Measurements from ENCODE around the gene EIF2S1.
"Not testable (repeated sequence)": the region's sequence is repeated elsewhere in the genome, so short reads cannot be mapped to it uniquely, and the experiment has no call there.

The EIF2S1 gene

GRCh38 chr14:67359775-67360469 is at the start of gene EIF2S1, which contains the start of gene ATP6V1D:
Gene EIF2S1, plus strand, starts transcription at chr14:67360328. Its CDS starts 4,440 bp downstream, at chr14:67364768.
Gene ATP6V1D, minus strand, starts transcription at chr14:67359804. Its CDS starts 106 bp downstream, at chr14:67359698.
- in situ Hi-C loops (cut with MboI; ENCODE audit: low sequenced_read_pairs), result no loop called here

DNA sequence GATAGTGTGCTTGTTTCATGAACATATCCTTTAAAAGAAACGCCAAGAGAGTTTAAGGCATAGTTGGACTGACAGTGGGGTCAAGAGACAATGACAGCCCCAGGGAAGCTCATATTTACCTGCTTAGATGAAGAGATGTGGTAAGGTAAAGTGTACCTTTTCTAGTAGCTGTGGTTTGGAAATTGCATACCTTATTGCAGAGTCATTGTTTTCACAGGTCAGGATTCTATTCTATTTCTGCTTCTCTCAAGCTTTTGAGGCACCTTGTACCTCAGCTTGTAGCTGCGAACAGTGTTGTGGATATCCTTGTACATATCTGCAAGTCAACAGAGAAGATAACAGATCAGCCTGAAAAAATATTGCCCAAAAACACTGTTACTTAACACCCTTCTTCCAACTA is 48.3 kb upstream of the EIF2S1 start:
- in situ Hi-C loops (cut with MboI; ENCODE audit: low sequenced_read_pairs), result no loop called here

- in situ Hi-C loops (cut with MboI; ENCODE audit: low sequenced_read_pairs), result no loop called here
These were observed 47.0 kb upstream of the EIF2S1 start for GRCh38 chr14:67313153-67313552.

- in situ Hi-C loops (cut with MboI; ENCODE audit: low sequenced_read_pairs), result no loop called here
These were observed 42.3 kb upstream of the EIF2S1 start for GRCh38 chr14:67317822-67318221.

DNA sequence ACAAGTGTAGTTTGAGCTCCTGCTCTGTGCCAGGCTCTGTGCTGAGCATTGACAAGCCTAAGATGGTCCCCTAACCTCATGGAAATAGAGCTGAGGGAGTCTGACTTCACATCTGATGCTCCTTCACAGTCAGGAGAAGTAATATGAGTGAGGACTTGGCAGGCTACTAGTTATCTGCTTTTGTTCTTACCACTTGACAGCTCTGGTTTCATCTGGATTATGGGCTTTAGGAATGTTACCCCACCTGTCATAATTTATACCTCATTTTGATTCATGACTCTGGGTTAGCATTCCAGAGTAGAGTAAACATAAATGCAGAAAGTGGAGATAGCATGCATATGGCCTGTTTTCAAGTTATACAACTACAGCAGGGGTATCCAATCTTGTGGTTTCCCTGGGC is 41.0 kb upstream of the EIF2S1 start:
- in situ Hi-C loops (cut with MboI; ENCODE audit: low sequenced_read_pairs), result no loop called here

- in situ Hi-C loops (cut with MboI; ENCODE audit: low sequenced_read_pairs), result not testable (repeated sequence)
These were observed 30.5 kb upstream of the EIF2S1 start for GRCh38 chr14:67329666-67330065.

- in situ Hi-C loops (cut with MboI; ENCODE audit: low sequenced_read_pairs), result no loop called here
These were observed 28.6 kb upstream of the EIF2S1 start for GRCh38 chr14:67331368-67332125.

DNA sequence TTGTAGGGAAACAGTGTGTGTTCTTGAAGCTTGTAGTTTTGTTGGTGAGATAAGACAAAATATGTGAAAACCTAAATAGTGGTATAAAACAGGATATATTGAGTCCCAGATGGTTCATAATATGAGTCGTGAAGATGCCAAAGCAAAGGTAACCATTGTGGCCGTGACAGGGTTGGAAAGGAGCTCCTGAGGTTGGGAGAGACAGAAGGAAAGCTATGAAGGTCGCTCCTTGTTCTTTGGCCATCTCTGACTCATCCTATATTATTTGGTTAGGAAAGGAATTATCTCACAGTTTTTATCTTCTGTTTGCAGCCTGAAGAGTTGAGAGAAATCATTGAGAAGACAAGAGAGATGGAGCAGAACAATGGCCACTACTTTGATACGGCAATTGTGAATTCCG is 27.7 kb upstream of the EIF2S1 start:
- in situ Hi-C loops (cut with MboI; ENCODE audit: low sequenced_read_pairs), result no loop called here

DNA sequence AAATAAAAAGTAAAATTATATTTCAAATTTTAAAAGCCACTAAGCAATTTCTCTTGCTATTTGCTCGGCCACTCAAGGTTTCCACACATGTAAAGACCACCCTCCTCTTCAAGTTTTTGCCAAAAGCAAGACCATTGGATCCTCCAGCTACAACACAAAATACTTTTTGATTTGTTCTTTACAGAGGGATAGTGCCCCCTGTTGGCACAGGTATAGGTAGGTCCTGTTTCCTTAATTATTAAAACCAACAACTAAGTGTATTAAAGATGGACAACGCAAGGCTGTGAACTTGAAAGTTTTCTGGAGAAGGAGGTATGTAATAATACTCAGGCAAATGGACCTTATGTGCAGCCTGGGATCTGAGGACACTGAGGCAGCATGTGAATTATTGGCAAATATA is 24.3 kb upstream of the EIF2S1 start:
- in situ Hi-C loops (cut with MboI; ENCODE audit: low sequenced_read_pairs), result no loop called here

DNA sequence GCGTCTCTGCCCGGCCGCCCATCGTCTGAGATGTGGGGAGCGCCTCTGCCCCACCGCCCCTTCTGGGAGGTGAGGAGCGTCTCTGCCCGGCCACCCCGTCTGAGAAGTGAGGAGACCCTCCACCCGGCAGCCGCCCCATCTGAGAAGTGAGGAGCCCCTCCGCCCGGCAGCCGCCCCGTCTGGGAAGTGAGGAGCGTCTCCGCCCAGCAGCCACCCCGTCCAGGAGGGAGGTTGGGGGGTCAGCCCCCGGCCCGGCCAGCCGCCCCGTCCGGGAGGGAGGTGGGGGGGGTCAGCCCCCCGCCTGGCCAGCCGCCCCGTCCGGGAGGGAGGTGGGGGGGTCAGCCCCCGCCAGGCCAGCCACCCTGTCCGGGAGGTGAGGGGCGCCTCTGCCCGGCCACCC is 18.9 kb upstream of the EIF2S1 start:
- in situ Hi-C loops (cut with MboI; ENCODE audit: low sequenced_read_pairs), result not testable (repeated sequence)

DNA sequence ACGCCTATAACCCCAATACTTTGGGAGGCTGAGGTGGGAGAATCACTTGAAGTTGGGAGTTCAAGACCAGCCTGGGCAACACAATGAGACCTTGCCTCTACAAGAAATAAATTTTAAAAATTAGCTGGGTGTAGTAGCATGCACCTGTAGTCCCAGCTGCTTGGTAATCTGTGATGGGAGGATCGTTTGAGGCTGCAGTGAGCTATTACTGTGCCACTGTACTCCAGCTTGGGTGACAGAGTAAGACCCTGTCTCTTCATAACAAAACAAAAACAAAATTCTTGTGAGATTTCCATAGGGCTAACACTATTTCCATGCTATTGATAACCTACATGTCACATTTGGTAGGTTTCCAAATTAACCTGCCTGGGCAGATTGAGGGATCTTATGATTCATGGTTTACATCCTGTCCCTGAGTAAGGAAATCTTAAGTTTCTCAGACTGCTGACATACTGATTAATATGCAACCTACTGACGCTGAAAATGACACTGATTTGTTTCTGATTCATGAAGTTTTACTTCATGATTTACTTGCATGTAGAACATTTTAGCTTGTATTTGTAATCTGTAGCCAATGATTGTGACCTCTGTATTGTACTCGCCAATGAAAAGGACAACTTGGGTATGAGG is 16.4 kb upstream of the EIF2S1 start:
- in situ Hi-C loops (cut with MboI; ENCODE audit: low sequenced_read_pairs), result no loop called here

- in situ Hi-C loops (cut with MboI; ENCODE audit: low sequenced_read_pairs), result no loop called here
These were observed 14.5 kb upstream of the EIF2S1 start for GRCh38 chr14:67345583-67345982.

DNA sequence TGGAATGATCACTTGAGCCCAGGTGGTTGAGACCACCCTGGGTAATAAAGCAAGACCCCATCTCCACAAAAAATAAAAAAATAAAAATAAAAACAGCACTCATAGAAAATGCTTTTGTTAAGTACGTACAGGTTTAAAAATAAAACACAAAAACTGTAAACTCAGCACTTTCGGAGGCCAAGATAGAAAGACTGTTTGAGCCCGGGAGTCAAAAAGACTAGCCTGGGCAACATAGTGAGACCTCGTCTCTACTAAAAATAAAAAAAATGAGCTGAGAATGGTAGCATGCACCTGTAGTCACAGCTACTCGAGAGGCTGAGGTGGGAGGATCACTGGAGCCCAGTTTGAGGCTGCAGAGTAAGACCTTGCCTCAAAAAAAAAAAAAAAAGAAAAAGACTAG is 8.1 kb upstream of the EIF2S1 start:
- in situ Hi-C loops (cut with MboI; ENCODE audit: low sequenced_read_pairs), result no loop called here

DNA sequence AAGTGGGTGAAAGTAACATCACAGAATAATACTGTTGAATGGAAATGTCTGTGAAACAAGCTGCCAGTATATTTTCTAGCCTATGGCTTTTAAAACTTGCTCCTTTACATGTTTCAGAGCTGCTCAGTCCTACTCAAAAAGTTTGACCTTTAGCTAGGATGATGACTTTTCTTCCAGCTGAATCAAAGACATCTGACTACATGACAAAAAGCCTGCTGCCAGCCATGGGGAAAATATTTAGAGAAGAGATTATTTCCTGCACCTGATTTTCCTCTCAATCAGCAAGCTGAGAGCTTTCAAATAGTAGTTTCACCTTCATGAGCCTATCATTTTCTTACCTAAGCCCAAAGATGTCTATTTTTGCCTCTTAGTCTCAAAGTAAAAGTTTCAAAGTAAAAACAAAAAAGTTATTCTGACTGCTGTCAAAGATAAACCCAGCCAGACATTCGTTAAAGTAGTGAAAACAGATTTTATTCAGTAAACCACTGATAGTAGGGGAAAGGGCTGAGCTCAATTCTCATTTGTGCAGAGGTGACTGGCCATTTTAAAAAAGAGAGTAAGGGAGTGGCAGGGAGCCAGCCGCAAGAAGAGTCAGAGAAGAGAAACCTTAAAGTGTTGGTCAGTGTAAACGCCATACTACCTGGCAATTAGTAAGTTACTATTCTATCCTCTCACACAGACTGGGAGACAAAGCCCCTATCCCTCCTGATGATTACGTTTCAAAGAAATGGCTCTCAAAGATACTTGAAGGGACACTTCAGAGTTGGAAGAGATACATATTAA is 2.8 kb upstream of the EIF2S1 start:
- in situ Hi-C loops (cut with MboI; ENCODE audit: low sequenced_read_pairs), result no loop called here

- in situ Hi-C loops (cut with MboI; ENCODE audit: low sequenced_read_pairs), result no loop called here
These were observed 2.2 kb upstream of the EIF2S1 start for GRCh38 chr14:67357969-67358354.

GRCh38 chr14:67358924-67359774 is 979 bp upstream of the EIF2S1 start:
- in situ Hi-C loops (cut with MboI; ENCODE audit: low sequenced_read_pairs), result no loop called here

DNA sequence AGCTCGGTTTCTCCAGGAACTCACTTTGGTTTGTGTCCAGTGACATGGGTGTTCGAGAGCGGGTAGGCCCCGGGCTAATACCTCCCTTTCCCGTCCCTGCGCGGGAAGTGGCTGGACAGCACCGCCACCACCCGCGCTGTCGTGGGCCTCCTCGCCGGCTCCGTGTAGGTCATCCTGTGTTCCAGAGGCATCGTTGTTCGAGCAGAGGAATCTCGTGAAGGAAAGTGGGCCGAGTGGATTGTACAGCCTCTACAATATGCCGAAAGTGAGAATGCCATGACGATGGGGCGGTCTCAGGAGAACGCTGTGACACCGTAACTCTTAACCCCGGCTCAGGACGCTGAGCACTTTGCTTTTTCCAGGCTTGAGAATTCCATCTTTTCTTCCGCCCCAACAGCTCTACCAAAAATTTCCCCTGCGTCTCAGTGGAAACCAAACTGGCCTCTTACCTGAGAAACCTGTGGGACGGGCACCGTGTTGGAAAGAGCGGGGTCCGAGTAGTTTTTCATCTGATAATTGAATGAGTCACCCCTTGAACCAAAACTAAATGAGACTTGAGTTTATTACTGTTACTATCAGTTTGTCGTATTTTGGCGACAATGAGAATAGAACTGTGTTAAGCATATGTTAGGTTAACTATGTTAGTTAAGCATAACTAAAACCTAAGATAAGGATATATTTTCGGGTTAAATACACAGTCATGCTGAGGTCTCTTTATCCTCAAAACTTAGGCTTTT is 510 bp downstream of the EIF2S1 start:
- in situ Hi-C loops (cut with MboI; ENCODE audit: low sequenced_read_pairs), result no loop called here

- in situ Hi-C loops (cut with MboI; ENCODE audit: low sequenced_read_pairs), result no loop called here
These were observed 5.3 kb downstream of the EIF2S1 start for GRCh38 chr14:67365476-67365875.

- in situ Hi-C loops (cut with MboI; ENCODE audit: low sequenced_read_pairs), result no loop called here
These were observed 10.7 kb downstream of the EIF2S1 start for GRCh38 chr14:67370830-67371229.
